HepG2 (cell line): Measurements from ENCODE around the gene BARHL2. TPM values are rescaled to one million over a fixed set of nuclear protein-coding genes. Genes with fewer than 3 reads are reported as not detected.

Experiments
- ATAC-seq: fragments of 200-7000 bp; cut with Tn5 transposase; 3 replicates; pipeline ENCODE4 v1.9.1; 2020; ENCODE audit warnings: mild to moderate bottlenecking, moderate library complexity
- BruUV-seq: library from RNA; stranded (reverse); fragments of 400-500 nt; replicated peaks from 2 replicates; lab custom pipeline; 2021; lab: Mats Ljungman, UMichigan
- CTCF ChIA-PET: fragments of 300-600 bp; formaldehyde crosslinking; extraction: SDS; loops from one replicate; lab custom pipeline; 2021; ENCODE audit warnings: low total read pairs, inconsistent platforms, low intra/inter-chr PET ratio; lab: Yijun Ruan, JAX
- POLR2A ChIA-PET: fragments of 350-600 bp; sonication (Branson Sonifier 250); formaldehyde crosslinking; loops from one replicate; lab custom pipeline; 2020; ENCODE audit warnings: antibody characterized with exemption, inconsistent platforms; lab: Yijun Ruan, JAX
- DNase-seq: peaks from one replicate; pipeline ENCODE4 v3.0.0-alpha.2; 2015; ENCODE audit warnings: low spot score
- FAIRE-seq: peaks from 3 replicates; lab custom pipeline; 2011; peaks lifted over from hg19 to GRCh38; lab: Jason Lieb, UNC
- H2AFZ ChIP-seq: one replicate; pipeline ENCODE4 v1.6.1; 2011; ENCODE audit warnings: low read length, inconsistent platforms
- H3K27ac ChIP-seq: fragments of 300-600 bp; 3 replicates; pipeline ENCODE4 v1.8.0; 2011; ENCODE audit warnings: mixed run types, mild to moderate bottlenecking, mixed read lengths, low read length, inconsistent platforms; ENCODE audit not compliant: insufficient read depth; ENCODE audit errors: extremely low read length
- H3K27me3 ChIP-seq, 2 experiments: fragments of 200-600 bp in 1 of 2; 2 replicates in 1 of 2; 3 replicates in 1 of 2; pipeline versions ENCODE4 v1.6.0 to v1.8.0; 2011; ENCODE audit warnings: low read length in 2 of 2, mild to moderate bottlenecking in 2 of 2, moderate library complexity in 2 of 2, inconsistent platforms in 1 of 2; ENCODE audit not compliant: insufficient read depth in 2 of 2, control insufficient read depth in 1 of 2
- H3K36me3 ChIP-seq, 2 experiments: fragments of 200-600 bp in 1 of 2; replicated peaks in 1 of 2; 2 replicates in 1 of 2; 3 replicates in 1 of 2; pipeline versions ENCODE4 v1.5.1 to v1.8.0; 2011; ENCODE audit warnings: low read length in 2 of 2, inconsistent platforms in 1 of 2; ENCODE audit not compliant: insufficient read depth in 2 of 2, control insufficient read depth in 1 of 2
- H3K4me1 ChIP-seq: 2 replicates; pipeline ENCODE4 v1.5.1; 2012; ENCODE audit warnings: low read length, inconsistent platforms; ENCODE audit not compliant: insufficient read depth
- H3K4me2 ChIP-seq: 2 replicates; pipeline ENCODE4 v1.6.0; 2011; ENCODE audit warnings: low read depth, low read length, inconsistent platforms
- H3K4me3 ChIP-seq, 3 experiments: fragments of 200-600 bp in 1 of 3; sonication (generic), shearing (Covaris generic) in 1 of 3; replicated peaks in 1 of 3; 2 replicates each; pipeline ENCODE4 v1.5.1; 2011 to 2016; ENCODE audit warnings: low read length in 3 of 3, inconsistent platforms in 2 of 3, low read depth in 2 of 3, mild to moderate bottlenecking in 2 of 3, control low read depth in 1 of 3, mixed read lengths in 1 of 3; ENCODE audit not compliant: insufficient read depth in 1 of 3
- H3K79me2 ChIP-seq: one replicate; pipeline ENCODE4 v1.6.1; 2011; ENCODE audit warnings: low read length, inconsistent platforms; ENCODE audit not compliant: insufficient read depth
- H3K9ac ChIP-seq: 2 replicates; pipeline ENCODE4 v1.6.0; 2011; ENCODE audit warnings: mild to moderate bottlenecking, low read depth, low read length, inconsistent platforms; ENCODE audit not compliant: insufficient read depth
- H3K9me3 ChIP-seq: 2 replicates; pipeline ENCODE4 v1.5.1; 2012; ENCODE audit warnings: mild to moderate bottlenecking, low read length
- H4K20me1 ChIP-seq: 2 replicates; pipeline ENCODE4 v1.6.0; 2011; ENCODE audit warnings: inconsistent platforms, mild to moderate bottlenecking, low read length, moderate library complexity; ENCODE audit not compliant: insufficient read depth
- IRF2 ChIP-seq: IDR thresholded peaks from 2 replicates; pipeline ENCODE4 v1.6.1; 2018; ENCODE audit warnings: missing genetic modification reagents, missing compliant biosample characterization
- MTA1 ChIP-seq: sonication (generic); formaldehyde crosslinking; IDR thresholded peaks from 2 replicates; pipeline ENCODE4 v1.4.0; 2020; ENCODE audit warnings: missing genetic modification reagents, mild to moderate bottlenecking, borderline replicate concordance
- PCBP2 ChIP-seq: fragments of 200-400 bp; formaldehyde crosslinking; optimal IDR thresholded peaks from 2 replicates; pipeline ENCODE3; 2018; ENCODE audit warnings: low read length, low read depth; ENCODE audit not compliant: poor library complexity, severe bottlenecking
- PHF20 ChIP-seq: sonication (generic); formaldehyde crosslinking; IDR thresholded peaks from 2 replicates; pipeline ENCODE4 v1.5.0; 2020; ENCODE audit warnings: mild to moderate bottlenecking, missing genetic modification reagents
- ZNF326 ChIP-seq: sonication (generic); formaldehyde crosslinking; IDR thresholded peaks from 2 replicates; pipeline ENCODE4 v1.4.0; 2020; ENCODE audit warnings: missing genetic modification reagents, borderline replicate concordance
- WGBS: methylation state at CpG from one replicate; pipeline ENCODE4 v1.1.6; 2017; ENCODE audit warnings: low lambda C conversion rate; 5-methylcytosine and 5-hydroxymethylcytosine counted together
- in situ Hi-C: cut with HindIII; loops from 2 replicates; pipeline ENCODE4 v1.10.0; 2017; ENCODE audit warnings: low pct_unique_long_range_greater_than_20kb; ENCODE audit not compliant: extremely low pct_ligation_motif_present
- intact Hi-C: fragments of 100-400 bp; cut with micrococcal nuclease; formaldehyde crosslinking; loops from one replicate; pipeline ENCODE4 v1.10.0; 2022; ENCODE audit not compliant: unreplicated experiment
- polyA plus RNA-seq, 8 experiments: library from polyadenylated mRNA; depleted of rRNA in 3 of 8; stranded (reverse) in 7 of 8; unstranded in 1 of 8; fragments of >200 nt; fragmentation: Illumina TruSeq in 4 of 8; extraction: Trizol in 4 of 8; gene quantifications; 2 replicates each; pipeline versions ENCODE4 v1.2.1 to v1.2.3, GENCODE V29; 2011 to 2016; ENCODE audit warnings: low read depth in 4 of 8, missing spikeins in 1 of 8, mixed read lengths in 1 of 8; ENCODE audit not compliant: insufficient read depth in 1 of 8
- total RNA-seq, 5 experiments: library from RNA; depleted of rRNA; stranded (reverse); fragments of >200 nt; fragmentation: Illumina TruSeq; extraction: Trizol; gene quantifications; 2 replicates each; pipeline ENCODE4 v1.2.3, GENCODE V29; 2016; ENCODE audit warnings: low read depth in 1 of 5
- TF ChIP-seq, protein P1 (sequence below): IDR thresholded peaks from 2 replicates; pipeline ENCODE4 v1.4.0; 2020; ENCODE audit warnings: mild to moderate bottlenecking, missing genetic modification reagents

BARHL2 gene
- total and polyA plus RNA-seq, 2 of the 13 experiments (the other 11 are each of a cell fraction or from before 2014, with no cell fraction given), result not detected

DNA sequence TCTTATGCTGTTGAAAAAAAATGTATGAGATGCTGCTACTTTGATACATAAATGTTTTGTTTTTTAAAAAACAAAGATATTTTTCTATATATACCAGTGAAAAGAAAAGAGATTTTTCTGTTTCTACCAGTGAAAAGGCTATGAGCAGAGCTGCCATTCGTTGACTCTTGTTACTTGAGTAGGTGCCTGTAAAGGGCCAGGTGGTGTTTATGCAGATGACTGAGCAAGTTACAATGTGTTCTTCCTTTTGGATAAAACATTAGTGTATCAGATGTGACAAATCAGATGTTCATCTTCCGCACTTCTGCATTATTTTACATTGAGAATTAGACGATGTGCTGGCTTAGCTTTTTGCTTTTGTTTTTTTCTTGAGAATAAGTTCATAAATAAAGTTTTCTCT lies 45.4 kb downstream of the BARHL2 start:
- H3K9ac ChIP-seq, result no peak overlapping the region
- peaks cover 4% of the 10 kb centered on the region; the same call in 1 of the 2 replicates for H3K9me3 ChIP-seq
- H2AFZ ChIP-seq, result no peak overlapping the region
- CTCF ChIA-PET, result no interaction called here
- intact Hi-C loops (no loop called here), in situ Hi-C loops (no loop called here)
- H3K27ac ChIP-seq, result no peak overlapping the region
- TF ChIP-seq, protein P1, sequence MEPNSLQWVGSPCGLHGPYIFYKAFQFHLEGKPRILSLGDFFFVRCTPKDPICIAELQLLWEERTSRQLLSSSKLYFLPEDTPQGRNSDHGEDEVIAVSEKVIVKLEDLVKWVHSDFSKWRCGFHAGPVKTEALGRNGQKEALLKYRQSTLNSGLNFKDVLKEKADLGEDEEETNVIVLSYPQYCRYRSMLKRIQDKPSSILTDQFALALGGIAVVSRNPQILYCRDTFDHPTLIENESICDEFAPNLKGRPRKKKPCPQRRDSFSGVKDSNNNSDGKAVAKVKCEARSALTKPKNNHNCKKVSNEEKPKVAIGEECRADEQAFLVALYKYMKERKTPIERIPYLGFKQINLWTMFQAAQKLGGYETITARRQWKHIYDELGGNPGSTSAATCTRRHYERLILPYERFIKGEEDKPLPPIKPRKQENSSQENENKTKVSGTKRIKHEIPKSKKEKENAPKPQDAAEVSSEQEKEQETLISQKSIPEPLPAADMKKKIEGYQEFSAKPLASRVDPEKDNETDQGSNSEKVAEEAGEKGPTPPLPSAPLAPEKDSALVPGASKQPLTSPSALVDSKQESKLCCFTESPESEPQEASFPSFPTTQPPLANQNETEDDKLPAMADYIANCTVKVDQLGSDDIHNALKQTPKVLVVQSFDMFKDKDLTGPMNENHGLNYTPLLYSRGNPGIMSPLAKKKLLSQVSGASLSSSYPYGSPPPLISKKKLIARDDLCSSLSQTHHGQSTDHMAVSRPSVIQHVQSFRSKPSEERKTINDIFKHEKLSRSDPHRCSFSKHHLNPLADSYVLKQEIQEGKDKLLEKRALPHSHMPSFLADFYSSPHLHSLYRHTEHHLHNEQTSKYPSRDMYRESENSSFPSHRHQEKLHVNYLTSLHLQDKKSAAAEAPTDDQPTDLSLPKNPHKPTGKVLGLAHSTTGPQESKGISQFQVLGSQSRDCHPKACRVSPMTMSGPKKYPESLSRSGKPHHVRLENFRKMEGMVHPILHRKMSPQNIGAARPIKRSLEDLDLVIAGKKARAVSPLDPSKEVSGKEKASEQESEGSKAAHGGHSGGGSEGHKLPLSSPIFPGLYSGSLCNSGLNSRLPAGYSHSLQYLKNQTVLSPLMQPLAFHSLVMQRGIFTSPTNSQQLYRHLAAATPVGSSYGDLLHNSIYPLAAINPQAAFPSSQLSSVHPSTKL (CRISPR knock-in tag), result no peak
- TF ChIP-seq IRF2 (CRISPR knock-in tag), result no peak
- FAIRE-seq (no peak), ATAC-seq (no peak), DNase-seq (no peak)
- H3K36me3 ChIP-seq, result no peaks in the 10 kb centered on the region
- H3K4me2 ChIP-seq, result no peak overlapping the region
- no peaks in the 10 kb centered on the region for H3K79me2 ChIP-seq
- WGBS, result 10% methylated on average over 3 of the region's 3 CpGs
- H3K4me3 ChIP-seq, result no peak overlapping the region
- no peaks in the 10 kb centered on the region for H3K27me3 ChIP-seq
- POLR2A ChIA-PET, result no interaction called here
- H3K4me1 ChIP-seq, result no peaks in the 10 kb centered on the region
- no TSS peak for BruUV-seq
- no peaks in the 10 kb centered on the region for H4K20me1 ChIP-seq

DNA sequence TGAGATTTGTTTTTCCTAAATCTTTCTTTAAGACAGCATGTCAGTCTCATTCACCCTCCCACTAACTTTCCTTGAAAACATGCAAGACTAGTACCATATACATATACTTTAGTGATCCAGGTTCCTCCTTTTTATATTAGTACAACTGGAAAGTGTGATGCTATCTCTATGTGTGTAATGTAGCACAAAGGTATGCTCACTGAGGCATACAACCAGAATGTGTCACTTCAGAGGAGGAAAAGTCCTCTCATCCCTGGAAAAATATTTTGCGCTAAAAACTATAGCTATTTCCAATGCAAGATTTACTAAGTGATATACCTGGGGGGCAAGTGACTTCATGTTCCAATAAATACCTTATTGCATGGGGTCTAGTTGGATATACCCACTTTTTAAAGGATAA lies 45.9 kb downstream of the BARHL2 start:
- no peak for FAIRE-seq
- 50% methylated on average over 1 of the region's 1 CpG for WGBS
- no peak overlapping the region for H3K4me2 ChIP-seq
- no peak overlapping the region for H3K9ac ChIP-seq
- no peaks in the 10 kb centered on the region for H3K79me2 ChIP-seq
- no peaks in the 10 kb centered on the region for H3K27me3 ChIP-seq
- DNase-seq, result no peak
- H3K27ac ChIP-seq, result no peak overlapping the region
- H3K4me1 ChIP-seq, result no peaks in the 10 kb centered on the region
- no peak overlapping the region for H2AFZ ChIP-seq
- POLR2A ChIA-PET, result no interaction called here
- intact Hi-C loops (no loop called here), in situ Hi-C loops (no loop called here)
- CTCF ChIA-PET, result no interaction called here
- H3K36me3 ChIP-seq, result no peaks in the 10 kb centered on the region
- H3K9me3 ChIP-seq, result peaks cover 4% of the 10 kb centered on the region; the same call in 1 of the 2 replicates
- H4K20me1 ChIP-seq, result no peaks in the 10 kb centered on the region
- no peak for TF ChIP-seq MTA1 (CRISPR knock-in tag)
- no peak for TF ChIP-seq PCBP2
- no peak for TF ChIP-seq PHF20
- no peak for TF ChIP-seq ZNF326 (CRISPR knock-in tag)
- TF ChIP-seq, all 625 proteins: peak for 0
- ATAC-seq, result no peak
- H3K4me3 ChIP-seq, result no peak overlapping the region
- BruUV-seq, result no TSS peak
